Neural cell (in vitro differentiated cells): ENCODE results near the gene RAG2. TPM values are rescaled to one million over a fixed set of nuclear protein-coding genes. Genes with fewer than 3 reads are reported as not detected.

Experiments
- H2AFZ ChIP-seq: fragments of 200-600, 300-800 bp; sonication (generic), shearing (Covaris generic); 2 replicates; pipeline ENCODE4 v1.6.0; 2014; ENCODE audit warnings: low read depth, mild to moderate bottlenecking, antibody characterized with exemption, low read length, moderate library complexity
- H3F3A ChIP-seq: fragments of 200-600 bp; shearing (Covaris generic); 2 replicates; pipeline ENCODE4 v1.6.1; 2016; ENCODE audit warnings: mild to moderate bottlenecking, moderate library complexity, mixed read lengths, antibody characterized with exemption, low read length; ENCODE audit not compliant: insufficient read depth, poor library complexity, severe bottlenecking
- H3K27ac ChIP-seq: fragments of 200-600, 300-800 bp; sonication (generic), shearing (Covaris generic); 2 replicates; pipeline ENCODE4 v1.5.1; 2014; ENCODE audit warnings: mild to moderate bottlenecking, low read length, moderate library complexity
- H3K27me3 ChIP-seq: fragments of 300-800, 200-600 bp; sonication (generic), shearing (Covaris generic); 2 replicates; pipeline ENCODE4 v1.6.0; 2014; ENCODE audit warnings: mild to moderate bottlenecking, low read depth, low read length, moderate library complexity; ENCODE audit not compliant: insufficient read depth
- H3K36me3 ChIP-seq: fragments of 300-800, 200-600 bp; sonication (generic), shearing (Covaris generic); 2 replicates; pipeline ENCODE4 v1.5.1; 2014; ENCODE audit warnings: mild to moderate bottlenecking, antibody characterized with exemption, low read length, moderate library complexity; ENCODE audit not compliant: insufficient read depth
- H3K4me2 ChIP-seq: fragments of 300-800, 200-600 bp; sonication (generic), shearing (Covaris generic); 2 replicates; pipeline ENCODE4 v1.6.0; 2014; ENCODE audit warnings: mild to moderate bottlenecking, low read length
- H3K4me3 ChIP-seq: fragments of 300-800, 200-600 bp; sonication (generic), shearing (Covaris generic); 2 replicates; pipeline ENCODE4 v1.5.1; 2014; ENCODE audit warnings: mild to moderate bottlenecking, low read length, moderate library complexity
- H3K79me2 ChIP-seq: fragments of 200-600 bp; shearing (Covaris generic); replicated peaks from 2 replicates; pipeline ENCODE4 v1.6.0; 2014; ENCODE audit warnings: mild to moderate bottlenecking, low read length, moderate library complexity; ENCODE audit not compliant: insufficient read depth
- H3K9ac ChIP-seq: fragments of 300-800, 200-600 bp; sonication (generic), shearing (Covaris generic); 2 replicates; pipeline ENCODE4 v1.6.1; 2016; ENCODE audit warnings: mild to moderate bottlenecking, low read length, mixed read lengths
- H3K9me2 ChIP-seq: fragments of 200-600 bp; shearing (Covaris generic); 2 replicates; pipeline ENCODE4 v1.6.1; 2016; ENCODE audit warnings: mild to moderate bottlenecking, low read length, mixed read lengths; ENCODE audit not compliant: insufficient read depth
- H3K9me3 ChIP-seq: fragments of 200-600, 300-800 bp; sonication (generic), shearing (Covaris generic); 2 replicates; pipeline ENCODE4 v1.6.1; 2016; ENCODE audit warnings: mild to moderate bottlenecking, mixed run types, low read length, moderate library complexity, mixed read lengths
- H4K20me1 ChIP-seq: fragments of 200-600 bp; shearing (Covaris generic); 2 replicates; pipeline ENCODE4 v1.6.1; 2016; ENCODE audit warnings: mild to moderate bottlenecking, mixed run types; ENCODE audit not compliant: insufficient read depth
- EP300 ChIP-seq: fragments of 450-650 bp; conservative IDR thresholded peaks from 2 replicates; pipeline ENCODE4 v1.6.1; 2014; ENCODE audit warnings: antibody characterized with exemption, mild to moderate bottlenecking, moderate library complexity; ENCODE audit not compliant: poor library complexity, severe bottlenecking
- EZH2 ChIP-seq: fragments of 200-600, 300-800 bp; shearing (Covaris generic), sonication (generic); IDR thresholded peaks from 2 replicates; pipeline ENCODE4 v1.6.1; 2014; ENCODE audit warnings: antibody characterized with exemption, low read length, borderline replicate concordance, mild to moderate bottlenecking; ENCODE audit not compliant: insufficient read depth, poor library complexity, severe bottlenecking
- MXI1 ChIP-seq: fragments of 450-650 bp; conservative IDR thresholded peaks from 2 replicates; pipeline ENCODE4 v1.6.1; 2014; ENCODE audit warnings: antibody characterized with exemption, mild to moderate bottlenecking; ENCODE audit not compliant: poor library complexity, severe bottlenecking
- POLR2AphosphoS5 ChIP-seq: IDR thresholded peaks from 2 replicates; pipeline ENCODE4 v1.6.1; 2012
- RAD21 ChIP-seq: fragments of 450-650 bp; conservative IDR thresholded peaks from 2 replicates; pipeline ENCODE4 v1.6.1; 2014; ENCODE audit warnings: antibody characterized with exemption, mild to moderate bottlenecking, moderate library complexity
- REST ChIP-seq: IDR thresholded peaks from 2 replicates; pipeline ENCODE4 v1.6.1; 2012; ENCODE audit warnings: borderline replicate concordance
- SMC3 ChIP-seq: fragments of 450-650 bp; conservative IDR thresholded peaks from 2 replicates; pipeline ENCODE4 v1.6.1; 2014; ENCODE audit warnings: antibody characterized with exemption, mild to moderate bottlenecking, moderate library complexity; ENCODE audit not compliant: poor library complexity
- TAF1 ChIP-seq: IDR thresholded peaks from 2 replicates; pipeline ENCODE4 v1.6.1; 2012; ENCODE audit warnings: low read depth
- polyA plus RNA-seq: library from polyadenylated mRNA; depleted of rRNA; stranded (reverse); fragments of >200 nt; gene quantifications from 2 replicates; pipeline ENCODE4 v1.2.3, GENCODE V29; 2014
- TF ChIP-seq, protein P1 (sequence below): fragments of 450-650 bp; IDR thresholded peaks from 2 replicates; pipeline ENCODE4 v1.5.1; 2014; ENCODE audit warnings: antibody characterized with exemption, mild to moderate bottlenecking, moderate library complexity; ENCODE audit not compliant: poor library complexity, severe bottlenecking

Gene RAG2
- polyA plus RNA-seq, 1 donor from 2014 or later, result not detected

DNA sequence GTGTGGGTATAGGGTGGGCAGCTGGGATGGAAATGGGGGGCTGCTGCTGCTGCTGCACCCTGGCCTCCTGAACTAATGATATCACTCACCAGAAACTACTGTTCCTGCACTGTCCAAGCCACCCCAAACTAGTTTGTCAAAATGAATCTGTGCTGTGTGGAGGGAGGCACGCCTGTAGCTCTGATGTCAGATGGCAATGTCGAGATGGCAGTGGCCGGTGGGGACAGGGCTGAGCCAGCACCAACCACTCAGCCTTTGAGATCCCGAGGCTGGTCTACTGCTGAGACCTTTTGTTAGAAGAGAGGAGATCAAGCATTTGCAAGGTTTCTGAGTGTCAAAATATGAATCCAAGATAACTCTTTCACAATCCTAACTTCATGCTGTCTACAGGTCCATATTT is 28.9 kb downstream of the RAG2 start:
- Histone ChIP-seq H3K79me2 (no peaks in the 10 kb centered on the region), H3K9me2 (no peaks in the 10 kb centered on the region), H3K9ac (no peak overlapping the region), H3K36me3 (no peaks in the 10 kb centered on the region), H3K4me2 (no peak overlapping the region), H2AFZ (no peak overlapping the region), H3K27ac (no peak overlapping the region), H3K9me3 (no peaks in the 10 kb centered on the region), H3K27me3 (no peaks in the 10 kb centered on the region), H3F3A (no peaks in the 10 kb centered on the region), H4K20me1 (no peaks in the 10 kb centered on the region), H3K4me3 (no peak overlapping the region)
- no peak for TF ChIP-seq EP300
- no peak for TF ChIP-seq SMC3
- TF ChIP-seq, protein P1, sequence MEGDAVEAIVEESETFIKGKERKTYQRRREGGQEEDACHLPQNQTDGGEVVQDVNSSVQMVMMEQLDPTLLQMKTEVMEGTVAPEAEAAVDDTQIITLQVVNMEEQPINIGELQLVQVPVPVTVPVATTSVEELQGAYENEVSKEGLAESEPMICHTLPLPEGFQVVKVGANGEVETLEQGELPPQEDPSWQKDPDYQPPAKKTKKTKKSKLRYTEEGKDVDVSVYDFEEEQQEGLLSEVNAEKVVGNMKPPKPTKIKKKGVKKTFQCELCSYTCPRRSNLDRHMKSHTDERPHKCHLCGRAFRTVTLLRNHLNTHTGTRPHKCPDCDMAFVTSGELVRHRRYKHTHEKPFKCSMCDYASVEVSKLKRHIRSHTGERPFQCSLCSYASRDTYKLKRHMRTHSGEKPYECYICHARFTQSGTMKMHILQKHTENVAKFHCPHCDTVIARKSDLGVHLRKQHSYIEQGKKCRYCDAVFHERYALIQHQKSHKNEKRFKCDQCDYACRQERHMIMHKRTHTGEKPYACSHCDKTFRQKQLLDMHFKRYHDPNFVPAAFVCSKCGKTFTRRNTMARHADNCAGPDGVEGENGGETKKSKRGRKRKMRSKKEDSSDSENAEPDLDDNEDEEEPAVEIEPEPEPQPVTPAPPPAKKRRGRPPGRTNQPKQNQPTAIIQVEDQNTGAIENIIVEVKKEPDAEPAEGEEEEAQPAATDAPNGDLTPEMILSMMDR, result no peak
- TF ChIP-seq EZH2, result no peak
- no peak for TF ChIP-seq MXI1
- TF ChIP-seq TAF1, result no peak
- no peak for TF ChIP-seq RAD21

- Histone ChIP-seq H4K20me1 (no peaks in the 10 kb centered on the region), H3K27ac (no peak within 1 kb of the TSS), H3K79me2 (no peaks in the 10 kb centered on the region), H3K4me3 (no peak within 1 kb of the TSS), H3K36me3 (no peaks in the 10 kb centered on the region), H3F3A (no peaks in the 10 kb centered on the region), H3K9me3 (no peaks in the 10 kb centered on the region), H2AFZ (no peak within 1 kb of the TSS), H3K9me2 (no peaks in the 10 kb centered on the region), H3K4me2 (no peak within 1 kb of the TSS), H3K9ac (no peak within 1 kb of the TSS), H3K27me3 (no peaks in the 10 kb centered on the region)
- TF ChIP-seq, protein P1, result no peak
- no peak for TF ChIP-seq POLR2AphosphoS5
- no peak for TF ChIP-seq EP300
- no peak for TF ChIP-seq MXI1
- no peak for TF ChIP-seq TAF1
- no peak for TF ChIP-seq REST
- no peak for TF ChIP-seq RAD21
- TF ChIP-seq SMC3, result no peak
- no peak for TF ChIP-seq EZH2
Measured at GRCh38 chr11:36567694-36568093, 30.3 kb downstream of the RAG2 start, which contains the start of gene RAG1. RAG1 (plus strand) TSS chr11:36568007; CDS start chr11:36573305, 5,298 bp downstream.
